HG03565 (cell line): ENCODE data around the gene MAD2L2.
"Not testable (repeated sequence)": the region's sequence is repeated elsewhere in the genome, so short reads cannot be mapped to it uniquely, and the experiment has no call there.

Source experiments
- ATAC-seq: cut with Tn5 transposase; IDR thresholded peaks from one replicate; pipeline ENCODE4 v1.9.1; 2021; ENCODE audit warnings: mild to moderate bottlenecking, moderate library complexity; ENCODE audit not compliant: unreplicated experiment

Gene MAD2L2

DNA sequence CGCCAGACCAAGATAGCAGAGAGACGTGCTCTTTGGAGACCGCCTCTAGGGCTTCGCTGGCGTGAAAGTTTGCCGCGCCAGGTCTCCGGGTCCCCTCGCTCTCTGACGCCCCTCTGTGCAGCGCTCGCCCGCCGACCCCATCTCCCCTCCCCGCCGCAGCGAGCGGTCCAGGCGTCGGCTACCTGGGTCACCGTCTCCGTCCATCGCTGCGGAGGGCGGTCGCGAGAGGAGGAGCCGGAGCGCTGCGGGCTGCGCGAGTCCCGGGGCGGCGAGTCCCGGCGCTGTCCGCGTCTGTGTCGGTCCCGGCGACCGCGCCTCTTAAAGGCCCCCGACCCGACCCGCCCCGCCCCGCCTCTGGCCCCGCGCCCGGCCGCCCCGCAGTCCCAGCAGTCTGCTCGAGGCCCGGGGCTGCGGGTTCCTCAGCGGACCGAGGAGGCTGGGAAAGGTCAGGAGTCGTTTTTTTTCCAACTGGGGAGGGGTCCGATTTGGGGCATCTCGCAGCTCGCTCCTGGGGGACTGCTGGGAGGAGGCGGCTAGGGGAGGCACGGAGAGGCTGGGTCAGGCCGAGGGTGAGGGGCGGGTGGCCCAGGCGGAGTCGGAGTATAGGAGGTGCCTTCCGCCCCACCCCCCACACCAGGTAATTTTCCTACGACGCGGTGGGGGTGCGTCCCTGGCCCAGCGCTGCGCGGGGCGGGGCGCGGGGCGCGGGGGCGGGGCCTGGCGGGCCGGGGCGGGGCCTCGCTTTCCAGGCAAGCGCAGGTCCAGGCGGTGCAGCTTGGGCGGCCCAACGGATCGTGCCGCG, 26.6 kb downstream of the MAD2L2 start, which contains the start of the genes FBXO2 and FBXO44:
Gene FBXO2, minus strand, starts transcription at position 293 of the 802 bp plus-strand sequence. Its CDS starts 89 bp downstream, at position 204.
Gene FBXO44, plus strand, starts transcription at position 741 of the 802 bp plus-strand sequence. CDS start 959 bp downstream, outside the sequence.
- no peak for ATAC-seq

DNA sequence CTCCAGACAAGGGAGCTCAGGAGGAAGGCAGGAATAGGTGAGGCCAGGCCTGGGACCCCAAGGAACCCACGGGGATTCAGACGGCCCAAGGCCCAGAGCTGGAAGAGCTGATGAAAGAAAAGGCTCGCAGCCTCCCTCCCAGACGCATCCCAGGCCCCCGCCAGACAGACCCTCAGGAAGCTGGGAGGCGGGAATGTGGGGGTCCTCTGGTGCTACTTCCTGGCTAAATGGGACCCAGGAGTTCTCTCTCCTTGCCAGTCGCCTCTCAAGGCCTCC, 27.1 kb downstream of the MAD2L2 start:
- no peak for ATAC-seq

DNA sequence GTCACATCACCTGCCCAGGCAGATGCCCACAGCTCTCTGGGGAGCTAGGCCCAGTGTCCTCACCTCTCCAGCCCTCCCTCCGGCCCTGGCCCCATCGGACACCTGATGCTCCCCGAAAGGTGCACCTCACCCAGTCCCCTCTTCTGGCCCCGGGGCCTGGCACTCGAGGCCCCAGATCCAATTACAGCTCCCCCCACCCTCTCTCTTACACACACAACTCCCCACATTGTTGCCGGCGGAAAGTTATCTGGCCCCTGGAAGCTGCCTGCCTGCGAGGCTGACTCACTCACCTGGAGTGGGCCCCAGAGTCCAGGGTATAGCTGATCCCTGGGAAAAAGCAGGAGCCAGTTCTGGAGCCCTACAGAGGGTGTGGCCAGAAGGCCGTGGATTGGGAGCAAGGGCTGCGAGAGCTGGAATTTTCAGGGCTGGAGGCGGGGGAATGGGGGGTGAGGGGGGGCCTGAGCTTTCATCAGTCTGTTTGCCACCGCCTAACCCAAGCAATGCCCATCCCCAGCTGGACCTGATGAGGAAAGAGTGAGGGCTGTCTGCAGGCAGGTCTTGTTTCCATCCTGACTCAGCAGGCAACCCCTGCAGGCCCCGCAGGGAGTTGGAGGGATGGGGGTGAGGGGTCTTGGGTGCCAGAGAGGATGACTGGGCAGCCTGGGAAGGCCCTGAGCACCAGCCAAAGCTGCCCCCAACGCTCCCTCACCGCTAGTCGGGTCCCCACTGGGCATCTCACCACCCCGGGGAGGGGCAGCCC, 27.7 kb downstream of the MAD2L2 start:
- no peak for ATAC-seq

DNA sequence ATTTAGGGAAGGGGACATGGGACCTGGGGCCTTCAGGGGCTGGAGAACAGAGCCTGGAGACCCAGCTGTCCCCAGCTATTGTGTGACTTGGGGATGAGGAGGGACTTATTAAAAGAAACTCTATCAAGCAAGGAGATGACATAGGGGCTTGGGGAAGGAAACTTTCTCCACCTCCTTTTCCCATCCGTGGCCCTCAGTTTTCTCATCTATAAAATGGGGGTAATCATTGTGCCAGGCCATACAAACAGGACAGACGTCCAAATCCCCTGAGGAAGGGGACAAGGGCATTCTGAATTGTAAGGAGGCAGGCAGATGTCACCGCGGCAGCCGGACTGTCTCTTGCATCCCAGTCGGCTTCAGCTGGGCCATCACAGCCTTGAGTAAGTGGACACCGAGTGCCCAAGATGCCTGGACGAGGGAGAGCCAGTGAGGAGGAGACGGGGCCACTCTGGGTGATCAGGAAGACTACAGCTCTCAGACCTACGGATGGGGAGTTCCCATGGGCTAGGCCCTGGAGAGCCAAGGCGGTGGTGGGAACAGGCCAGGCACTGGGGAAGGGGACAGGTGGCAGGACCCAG, 28.7 kb downstream of the MAD2L2 start:
- no peak for ATAC-seq

- ATAC-seq: no peak
These were observed 29.9 kb downstream of the MAD2L2 start for GRCh38 chr1:11651017-11651416.

DNA sequence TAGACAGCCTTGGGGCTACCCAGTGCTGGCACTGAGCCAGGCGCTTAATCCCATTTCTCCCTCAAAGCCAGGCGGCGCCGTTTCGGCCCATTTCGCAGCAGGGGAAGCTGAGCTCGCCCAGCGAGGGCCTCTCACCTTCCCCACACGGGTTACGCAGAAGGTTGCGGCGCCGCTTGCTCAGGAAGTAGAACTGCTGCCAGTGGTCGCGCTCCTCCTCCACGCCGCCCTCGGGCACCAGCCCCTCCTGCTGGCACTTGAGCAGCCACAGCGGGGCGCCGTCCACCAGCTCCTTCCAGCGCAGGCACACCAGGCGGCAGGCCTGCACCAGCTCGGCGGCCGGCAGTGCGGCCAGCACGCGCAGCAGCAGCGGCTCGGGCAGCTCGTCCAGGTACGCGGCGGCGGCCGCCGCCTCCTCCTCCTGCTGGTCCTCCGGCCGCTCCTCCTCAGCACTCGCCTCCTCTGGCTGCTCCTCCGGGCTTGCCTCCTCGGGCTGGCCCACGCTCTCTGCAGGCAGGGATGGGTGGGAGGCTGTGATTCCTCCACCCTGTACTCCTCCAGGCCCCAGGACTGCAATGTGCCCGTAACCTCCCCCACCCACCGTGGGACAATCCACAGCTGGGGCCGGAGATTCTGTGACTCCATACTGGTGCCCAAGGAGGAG, 30.5 kb downstream of the MAD2L2 start:
- no peak for ATAC-seq

DNA sequence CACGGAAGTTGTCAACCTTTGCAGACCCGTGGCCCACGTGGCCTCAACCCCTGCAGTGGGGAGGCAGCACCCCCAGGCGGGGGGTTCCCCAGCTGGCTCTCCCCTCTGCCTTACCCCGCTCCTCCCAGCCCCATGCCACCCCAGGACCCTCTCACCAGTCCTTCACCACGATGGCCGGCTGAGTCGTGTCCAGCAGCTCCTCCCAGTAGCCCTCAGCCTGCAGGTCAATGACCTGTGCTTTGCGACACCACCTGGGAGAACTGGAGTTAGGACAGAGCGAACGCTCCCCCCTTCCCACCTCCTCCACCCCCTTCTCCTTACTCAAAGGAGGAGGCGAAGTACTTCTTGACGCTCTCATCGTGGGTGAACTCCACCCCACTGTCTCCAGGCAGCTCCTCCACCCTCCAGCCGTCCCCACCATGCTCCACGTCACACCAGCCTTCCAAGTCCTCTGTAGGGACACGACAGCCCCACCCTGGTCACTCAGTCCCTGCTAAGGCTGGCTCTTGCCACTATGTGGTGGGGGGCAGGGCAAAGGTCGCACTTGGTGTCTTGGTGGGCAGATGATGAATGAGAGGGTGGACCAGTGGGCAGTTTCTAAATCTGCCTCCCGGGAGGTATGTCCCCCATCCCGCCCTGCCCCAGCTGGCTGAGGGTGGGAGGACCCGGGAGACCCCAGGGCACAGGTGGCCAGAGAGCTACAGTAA, 31.2 kb downstream of the MAD2L2 start:
- no peak for ATAC-seq

- no peak for ATAC-seq
These were observed 31.7 kb downstream of the MAD2L2 start for GRCh38 chr1:11649237-11649623.

DNA sequence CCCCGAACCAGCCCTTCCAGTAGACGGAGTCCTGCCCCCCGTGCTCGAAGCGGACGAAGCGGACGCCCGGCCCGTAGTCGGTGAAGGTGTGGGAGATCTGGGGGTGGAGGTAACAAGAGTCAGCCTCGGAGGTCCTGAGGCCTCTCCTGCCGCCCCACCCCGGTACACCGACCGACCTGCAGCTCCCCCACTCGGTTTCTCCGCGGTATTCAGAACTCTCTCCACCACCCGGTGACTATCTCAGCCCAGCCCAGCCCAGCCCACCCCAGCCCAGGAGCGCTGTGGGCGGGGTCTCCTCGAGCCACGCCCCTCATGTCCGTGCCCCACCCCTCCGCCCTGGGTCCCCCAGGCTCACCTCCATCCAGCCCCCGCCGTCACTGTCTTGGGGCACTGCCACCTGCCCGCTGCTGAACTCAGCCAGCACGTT, 32.2 kb downstream of the MAD2L2 start:
- ATAC-seq: no peak

- ATAC-seq: no peak
These were observed 32.9 kb downstream of the MAD2L2 start for GRCh38 chr1:11648039-11648438.

- ATAC-seq: no peak
These were observed 33.6 kb downstream of the MAD2L2 start for GRCh38 chr1:11647333-11647732.

- ATAC-seq: no peak
These were observed 34.6 kb downstream of the MAD2L2 start for GRCh38 chr1:11646317-11646716.

GRCh38 chr1:11645670-11646265, 35.2 kb downstream of the MAD2L2 start:
- ATAC-seq: no peak

DNA sequence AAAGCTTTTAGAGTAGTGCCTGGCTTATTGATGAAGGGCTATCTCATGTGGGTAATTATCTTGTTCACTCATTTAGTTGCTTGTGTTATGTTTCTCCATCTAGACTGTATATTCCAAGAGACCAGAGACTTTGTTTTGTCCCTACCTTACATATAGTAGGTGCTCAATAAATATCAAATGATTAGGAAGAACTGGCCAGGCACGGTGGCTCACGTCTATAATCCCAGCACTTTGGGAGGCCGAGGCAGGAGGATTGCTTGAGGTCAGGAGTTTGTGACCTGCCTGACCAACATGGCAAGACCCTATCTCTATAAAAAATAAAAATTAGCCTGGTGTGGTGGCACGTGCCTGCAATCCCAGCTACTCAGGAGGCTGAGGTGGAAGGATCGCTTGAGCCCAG, 35.7 kb downstream of the MAD2L2 start:
- no peak for ATAC-seq

DNA sequence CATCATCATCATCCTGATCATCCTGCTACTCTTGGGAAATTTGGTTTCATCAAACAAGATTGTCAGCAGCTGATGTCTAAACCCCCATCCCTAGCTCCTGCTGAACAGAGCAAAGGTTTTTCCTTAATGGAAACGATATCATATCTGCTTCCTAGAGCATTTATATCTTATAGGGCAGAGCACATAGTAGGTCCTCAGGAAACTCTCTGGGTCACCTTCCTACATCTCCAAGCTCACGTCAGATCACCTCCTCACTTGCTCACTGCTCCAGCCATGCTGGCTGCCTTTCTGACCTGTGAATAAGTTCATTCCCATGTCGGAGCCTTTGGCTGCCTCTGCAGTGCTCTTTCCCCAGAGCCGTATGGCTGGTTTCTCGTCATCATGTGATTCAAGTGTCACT, 37.2 kb downstream of the MAD2L2 start:
- ATAC-seq: no peak

GRCh38 chr1:11642418-11643017, 38.4 kb downstream of the MAD2L2 start:
- ATAC-seq: not testable (repeated sequence)

DNA sequence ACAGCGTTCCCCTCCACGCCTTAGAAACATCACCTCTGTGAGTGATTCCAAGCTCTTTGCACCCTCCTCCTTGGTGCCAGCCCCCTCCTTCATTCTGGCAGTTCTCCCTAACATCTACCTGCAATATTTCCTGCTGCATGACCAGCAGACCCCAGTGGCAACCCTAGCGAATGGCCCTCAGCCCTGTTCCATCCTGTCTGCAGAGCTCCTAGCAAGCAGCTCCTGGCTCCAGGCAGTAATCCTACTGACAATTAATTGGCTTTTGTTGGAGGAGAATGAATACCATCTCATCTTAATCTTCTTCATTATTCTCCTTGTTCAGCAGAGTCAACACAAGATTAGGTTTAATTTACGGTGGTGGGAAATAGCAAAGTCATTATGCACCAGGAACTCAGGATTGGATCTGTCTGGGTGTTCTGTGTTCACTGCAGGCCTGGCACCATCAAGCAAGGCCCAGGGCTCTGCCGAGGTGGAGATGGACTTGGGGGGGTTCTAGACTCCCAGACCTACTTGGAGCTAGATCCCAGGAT, 39.1 kb downstream of the MAD2L2 start:
- ATAC-seq: no peak

- no peak for ATAC-seq
These were observed 40.0 kb downstream of the MAD2L2 start for GRCh38 chr1:11640944-11641343.

DNA sequence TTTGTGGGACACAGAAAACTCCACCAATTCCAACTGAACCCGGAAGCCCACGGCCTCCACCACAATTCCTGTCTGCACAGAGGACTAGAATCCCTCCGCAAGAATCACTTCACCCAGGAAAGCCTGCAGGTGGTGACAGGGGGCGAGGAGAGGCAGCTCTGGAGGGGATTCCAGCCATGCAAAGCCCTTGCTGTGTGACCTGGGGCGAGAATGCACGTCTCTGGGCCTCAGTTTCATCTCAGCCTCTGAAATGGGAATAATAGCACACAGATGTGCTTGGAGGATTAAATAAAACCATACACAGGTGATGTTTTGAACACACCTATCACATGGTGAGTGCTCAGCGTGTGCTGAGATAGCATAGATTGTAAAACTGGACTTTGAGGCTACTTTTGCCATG, 40.8 kb downstream of the MAD2L2 start:
- ATAC-seq: no peak

GRCh38 chr1:11639372-11639771, 41.6 kb downstream of the MAD2L2 start:
- no peak for ATAC-seq
